Stomach (tissue), 4 donors: ENCODE data around the gene MYO5C.

ENCODE experiments used
- EP300 ChIP-seq: sonication (generic); formaldehyde crosslinking; IDR thresholded peaks from one replicate; pipeline ENCODE4 v1.6.1; 2017; ENCODE audit warnings: antibody characterized with exemption
- POLR2A ChIP-seq, 4 donors: fragments of 450-650 bp; IDR thresholded peaks; one replicate each; pipeline ENCODE4 v1.6.1; 2016; ENCODE audit warnings: antibody characterized with exemption in 4 of 4, control low read depth in 2 of 4, mild to moderate bottlenecking in 1 of 4, moderate library complexity in 1 of 4
- TF ChIP-seq, protein P1 (sequence below), 7 experiments: fragments of 450-650 bp in 4 of 7; fragments of 200-600 bp in 3 of 7; sonication (generic) in 3 of 7; IDR thresholded peaks; one replicate each; pipeline ENCODE4 v1.5.1; 2016 to 2019; ENCODE audit warnings: antibody characterized with exemption in 7 of 7, control low read depth in 2 of 7, mild to moderate bottlenecking in 1 of 7

DNA sequence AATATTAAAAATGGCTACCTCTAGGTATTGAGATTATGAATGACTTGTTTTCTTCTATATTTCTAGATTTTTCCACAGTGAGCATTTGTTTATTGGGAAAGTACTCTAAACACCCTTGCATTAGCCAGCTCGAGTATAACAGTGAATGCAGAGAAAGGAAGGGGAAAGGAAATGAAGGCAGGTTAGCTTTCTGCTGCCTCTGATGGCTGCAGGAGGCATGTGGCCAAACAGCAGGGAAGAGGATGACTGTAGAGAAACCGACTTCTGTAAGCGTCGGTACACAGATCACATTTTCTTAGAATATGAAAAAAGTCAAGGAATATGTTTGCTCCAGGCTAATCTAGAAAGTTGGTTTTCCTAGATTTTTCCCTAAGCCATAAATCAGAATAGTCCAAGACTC, 124.2 kb downstream of the MYO5C start:
- TF ChIP-seq, protein P1, sequence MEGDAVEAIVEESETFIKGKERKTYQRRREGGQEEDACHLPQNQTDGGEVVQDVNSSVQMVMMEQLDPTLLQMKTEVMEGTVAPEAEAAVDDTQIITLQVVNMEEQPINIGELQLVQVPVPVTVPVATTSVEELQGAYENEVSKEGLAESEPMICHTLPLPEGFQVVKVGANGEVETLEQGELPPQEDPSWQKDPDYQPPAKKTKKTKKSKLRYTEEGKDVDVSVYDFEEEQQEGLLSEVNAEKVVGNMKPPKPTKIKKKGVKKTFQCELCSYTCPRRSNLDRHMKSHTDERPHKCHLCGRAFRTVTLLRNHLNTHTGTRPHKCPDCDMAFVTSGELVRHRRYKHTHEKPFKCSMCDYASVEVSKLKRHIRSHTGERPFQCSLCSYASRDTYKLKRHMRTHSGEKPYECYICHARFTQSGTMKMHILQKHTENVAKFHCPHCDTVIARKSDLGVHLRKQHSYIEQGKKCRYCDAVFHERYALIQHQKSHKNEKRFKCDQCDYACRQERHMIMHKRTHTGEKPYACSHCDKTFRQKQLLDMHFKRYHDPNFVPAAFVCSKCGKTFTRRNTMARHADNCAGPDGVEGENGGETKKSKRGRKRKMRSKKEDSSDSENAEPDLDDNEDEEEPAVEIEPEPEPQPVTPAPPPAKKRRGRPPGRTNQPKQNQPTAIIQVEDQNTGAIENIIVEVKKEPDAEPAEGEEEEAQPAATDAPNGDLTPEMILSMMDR (IDR thresholded peaks at IDR 0.05) = no peak
- TF ChIP-seq POLR2A (IDR thresholded peaks at IDR 0.05) (no peak), EP300 (no peak)
